OCI-LY3 (cell line): ENCODE data around the gene ARHGAP12.

ENCODE experiments used
- H2AFZ ChIP-seq: fragments of 200-600, 300-600 bp; shearing (Covaris generic); 2 replicates; pipeline ENCODE4 v1.6.0; 2014; ENCODE audit warnings: antibody characterized with exemption, low read depth, low read length
- H3K27ac ChIP-seq: fragments of 200-600, 300-600 bp; sonication (generic); 2 replicates; pipeline ENCODE4 v1.5.1; 2014; ENCODE audit warnings: mild to moderate bottlenecking, low read length, moderate library complexity, mixed read lengths
- H3K27me3 ChIP-seq: fragments of 200-600, 300-600 bp; sonication (generic); 2 replicates; pipeline ENCODE4 v1.6.1; 2014; ENCODE audit warnings: low read depth, low read length, mixed read lengths
- H3K36me3 ChIP-seq: fragments of 200-600, 300-600 bp; sonication (generic); replicated peaks from 2 replicates; pipeline ENCODE3; 2014; ENCODE audit warnings: low read depth, low read length, mixed read lengths
- H3K4me1 ChIP-seq: fragments of 300-600, 200-600 bp; sonication (generic); 2 replicates; pipeline ENCODE4 v1.6.1; 2014; ENCODE audit warnings: low read length, mixed read lengths
- H3K4me2 ChIP-seq: fragments of 200-600, 300-600 bp; sonication (generic); 2 replicates; pipeline ENCODE4 v1.6.1; 2014; ENCODE audit warnings: low read length, mixed read lengths
- H3K4me3 ChIP-seq: fragments of 300-600, 200-600 bp; sonication (generic); 2 replicates; pipeline ENCODE4 v1.5.1; 2014; ENCODE audit warnings: antibody characterized with exemption, mild to moderate bottlenecking, low read length, moderate library complexity
- H3K79me2 ChIP-seq: fragments of 300-600, 200-600 bp; shearing (Covaris generic); 2 replicates; pipeline ENCODE4 v1.6.1; 2014; ENCODE audit warnings: mild to moderate bottlenecking, low read length, mixed read lengths
- H3K9ac ChIP-seq: fragments of 300-600, 200-600 bp; shearing (Covaris generic); 2 replicates; pipeline ENCODE4 v1.6.0; 2014; ENCODE audit warnings: mild to moderate bottlenecking, low read length, moderate library complexity
- H3K9me3 ChIP-seq: fragments of 200-600, 300-600 bp; shearing (Covaris generic); 2 replicates; pipeline ENCODE4 v1.6.1; 2014; ENCODE audit warnings: low read length, mixed read lengths; ENCODE audit not compliant: insufficient read depth
- H4K20me1 ChIP-seq: fragments of 200-600, 300-600 bp; sonication (generic); 2 replicates; pipeline ENCODE4 v1.6.1; 2016; ENCODE audit warnings: low read length, mixed read lengths; ENCODE audit not compliant: insufficient read depth
- CTCF ChIP-seq: fragments of 200-600, 300-600 bp; sonication (generic); IDR thresholded peaks from 2 replicates; pipeline ENCODE4 v1.5.1; 2014; ENCODE audit warnings: antibody characterized with exemption, low read length, low read depth
- EZH2phosphoT487 ChIP-seq: fragments of 200-600 bp; shearing (Covaris generic); IDR thresholded peaks from 2 replicates; pipeline ENCODE4 v1.6.1; 2018; ENCODE audit warnings: antibody characterized with exemption, mixed run types, low read depth

Gene ARHGAP12

GRCh38 chr10:31906039-31906438 is 22.6 kb downstream of the ARHGAP12 start:
- no peak overlapping the region for H3K4me2 ChIP-seq
- H3K9ac ChIP-seq: no peak overlapping the region
- H3K4me1 ChIP-seq: no peaks in the 10 kb centered on the region
- no peaks in the 10 kb centered on the region for H3K79me2 ChIP-seq
- TF ChIP-seq CTCF (no peak), EZH2phosphoT487 (no peak)
- H3K36me3 ChIP-seq: no peaks in the 10 kb centered on the region
- H3K4me3 ChIP-seq: no peak overlapping the region
- no peaks in the 10 kb centered on the region for H3K27me3 ChIP-seq
- no peak overlapping the region for H3K27ac ChIP-seq
- no peaks in the 10 kb centered on the region for H3K9me3 ChIP-seq
- no peaks in the 10 kb centered on the region; the same call in 1 of the 2 replicates for H4K20me1 ChIP-seq
- H2AFZ ChIP-seq: no peak overlapping the region

GRCh38 chr10:31905586-31905985 is 23.0 kb downstream of the ARHGAP12 start:
- Histone ChIP-seq H3K27ac (no peak overlapping the region), H3K4me3 (no peak overlapping the region), H2AFZ (no peak overlapping the region), H3K9me3 (no peaks in the 10 kb centered on the region), H3K27me3 (no peaks in the 10 kb centered on the region), H4K20me1 (no peaks in the 10 kb centered on the region; the same call in 1 of the 2 replicates), H3K4me2 (no peak overlapping the region), H3K9ac (no peak overlapping the region), H3K36me3 (no peaks in the 10 kb centered on the region), H3K79me2 (no peaks in the 10 kb centered on the region), H3K4me1 (no peaks in the 10 kb centered on the region)
- TF ChIP-seq CTCF (no peak), EZH2phosphoT487 (no peak)

GRCh38 chr10:31902625-31903024 is 26.0 kb downstream of the ARHGAP12 start:
- no peaks in the 10 kb centered on the region; the same call in 1 of the 2 replicates for H4K20me1 ChIP-seq
- H3K36me3 ChIP-seq: no peaks in the 10 kb centered on the region
- H3K27ac ChIP-seq: no peak overlapping the region
- no peak overlapping the region for H2AFZ ChIP-seq
- no peak overlapping the region for H3K4me2 ChIP-seq
- H3K79me2 ChIP-seq: no peaks in the 10 kb centered on the region
- no peaks in the 10 kb centered on the region for H3K9me3 ChIP-seq
- no peak overlapping the region for H3K9ac ChIP-seq
- no peak overlapping the region for H3K4me3 ChIP-seq
- H3K27me3 ChIP-seq: no peaks in the 10 kb centered on the region
- H3K4me1 ChIP-seq: no peaks in the 10 kb centered on the region
- TF ChIP-seq EZH2phosphoT487 (no peak), CTCF (no peak)

- no peaks in the 10 kb centered on the region for H3K27me3 ChIP-seq
- no peak overlapping the region for H3K9ac ChIP-seq
- no peak overlapping the region for H2AFZ ChIP-seq
- H3K36me3 ChIP-seq: no peaks in the 10 kb centered on the region
- no peaks in the 10 kb centered on the region for H3K9me3 ChIP-seq
- H4K20me1 ChIP-seq: no peaks in the 10 kb centered on the region
- H3K4me1 ChIP-seq: no peaks in the 10 kb centered on the region
- H3K79me2 ChIP-seq: no peaks in the 10 kb centered on the region
- TF ChIP-seq EZH2phosphoT487 (no peak), CTCF (no peak)
- no peak overlapping the region for H3K4me2 ChIP-seq
- H3K27ac ChIP-seq: no peak overlapping the region
- no peak overlapping the region for H3K4me3 ChIP-seq
Measured at GRCh38 chr10:31897506-31897905, 31.1 kb downstream of the ARHGAP12 start.
